ENCODE data around the gene HSP90B1. TPM values are rescaled to one million over a fixed set of nuclear protein-coding genes. Genes with fewer than 3 reads are reported as not detected.

Gene HSP90B1
- polyA plus RNA-seq, 1 experiment: 272 TPM

DNA sequence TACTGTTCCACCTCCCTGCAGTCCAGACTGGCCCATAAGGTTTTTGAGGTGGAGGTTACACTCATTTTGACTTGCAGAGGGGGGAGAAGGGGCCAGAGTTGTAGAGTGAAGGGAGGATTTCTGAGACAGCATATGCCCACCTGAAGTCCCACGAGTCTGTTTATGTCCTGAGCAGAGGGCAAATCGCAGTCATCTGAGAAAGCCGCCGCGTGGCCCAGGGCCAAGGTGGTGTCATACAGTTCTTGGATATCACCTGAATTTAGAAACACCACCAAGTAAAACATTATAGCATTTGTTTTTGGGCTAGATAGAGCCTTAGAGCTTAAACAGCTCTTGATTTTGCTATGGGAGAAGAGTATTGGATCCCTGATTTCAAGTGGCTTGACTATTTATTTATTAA lies 66.4 kb downstream of the HSP90B1 start:
- POLR2A ChIA-PET: no interaction called here
- Histone ChIP-seq H3K36me3 (ENCODE audit: control insufficient read depth, insufficient read depth, low read length) (no peaks in the 10 kb centered on the region; the same call in 1 of the 2 replicates), H3K4me3 (ENCODE audit: low read depth, low read length) (no peak overlapping the region), H3K27me3 (ENCODE audit: control insufficient read depth, insufficient read depth, low read length) (no peaks in the 10 kb centered on the region)
- CTCF ChIA-PET: no interaction called here
- TF ChIP-seq, protein P1, sequence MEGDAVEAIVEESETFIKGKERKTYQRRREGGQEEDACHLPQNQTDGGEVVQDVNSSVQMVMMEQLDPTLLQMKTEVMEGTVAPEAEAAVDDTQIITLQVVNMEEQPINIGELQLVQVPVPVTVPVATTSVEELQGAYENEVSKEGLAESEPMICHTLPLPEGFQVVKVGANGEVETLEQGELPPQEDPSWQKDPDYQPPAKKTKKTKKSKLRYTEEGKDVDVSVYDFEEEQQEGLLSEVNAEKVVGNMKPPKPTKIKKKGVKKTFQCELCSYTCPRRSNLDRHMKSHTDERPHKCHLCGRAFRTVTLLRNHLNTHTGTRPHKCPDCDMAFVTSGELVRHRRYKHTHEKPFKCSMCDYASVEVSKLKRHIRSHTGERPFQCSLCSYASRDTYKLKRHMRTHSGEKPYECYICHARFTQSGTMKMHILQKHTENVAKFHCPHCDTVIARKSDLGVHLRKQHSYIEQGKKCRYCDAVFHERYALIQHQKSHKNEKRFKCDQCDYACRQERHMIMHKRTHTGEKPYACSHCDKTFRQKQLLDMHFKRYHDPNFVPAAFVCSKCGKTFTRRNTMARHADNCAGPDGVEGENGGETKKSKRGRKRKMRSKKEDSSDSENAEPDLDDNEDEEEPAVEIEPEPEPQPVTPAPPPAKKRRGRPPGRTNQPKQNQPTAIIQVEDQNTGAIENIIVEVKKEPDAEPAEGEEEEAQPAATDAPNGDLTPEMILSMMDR (IDR thresholded peaks at IDR 0.05; ENCODE audit: insufficient read depth, low read depth, low read length): no peak
- DNase-seq (ENCODE audit: low read depth): no peak

DNA sequence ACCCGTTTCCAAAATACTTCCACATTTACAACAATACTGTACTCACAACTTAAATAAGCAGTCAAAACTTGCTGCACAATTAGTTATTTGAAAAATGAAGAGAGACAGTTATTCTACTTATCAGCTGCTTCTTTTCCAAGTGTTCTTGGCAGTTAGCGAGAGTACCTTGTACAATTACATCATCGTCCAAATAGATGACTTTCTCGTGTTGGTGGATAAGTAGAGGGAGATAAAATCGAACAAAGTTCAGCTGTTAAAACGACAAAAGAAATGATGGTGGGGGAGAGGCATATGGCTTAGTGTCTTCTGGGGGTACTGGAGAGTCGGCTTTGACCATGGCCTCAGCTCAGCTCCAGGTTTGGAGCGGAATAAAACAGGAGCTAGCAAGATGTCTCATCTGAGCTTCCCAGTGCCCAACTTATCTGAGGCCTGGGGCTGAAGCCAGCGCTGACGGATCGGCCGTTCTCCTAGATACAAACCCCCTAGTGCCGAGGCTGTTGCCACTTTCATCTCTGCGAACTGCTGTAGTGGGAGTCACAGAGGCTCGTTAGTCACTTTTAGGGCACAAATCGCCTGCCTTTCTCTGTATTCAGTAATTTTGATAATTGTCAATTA lies 67.2 kb downstream of the HSP90B1 start:
- Histone ChIP-seq H3K4me3 (ENCODE audit: low read depth, low read length) (no peak overlapping the region), H3K36me3 (ENCODE audit: control insufficient read depth, insufficient read depth, low read length) (no peaks in the 10 kb centered on the region; the same call in 1 of the 2 replicates), H3K27me3 (ENCODE audit: control insufficient read depth, insufficient read depth, low read length) (no peaks in the 10 kb centered on the region)
- ChIA-PET CTCF (interaction anchor here (0.8 to 1.4 kb wide), 4 partner anchors 11 to 31 kb away, joined by 3 to 4 read pairs (median 4); no protein-coding TSS in a partner anchor), POLR2A (no interaction called here)
- TF ChIP-seq, protein P1 (IDR thresholded peaks at IDR 0.05; ENCODE audit: insufficient read depth, low read depth, low read length): no peak
- no peak for DNase-seq (ENCODE audit: low read depth)

Other genes with a start within 250 kb of the HSP90B1 start
- 1.2 and 2.6 TPM in 2 replicates for gene NT5DC3, start 89.2 kb upstream of the HSP90B1 start, polyA plus RNA-seq (2011; rRNA removed)
- gene TDG, start 35.5 kb downstream of the HSP90B1 start, polyA plus RNA-seq (2011; rRNA removed): 10.4 and 20.2 TPM in 2 replicates
- gene GLT8D2, start 119.8 kb downstream of the HSP90B1 start, polyA plus RNA-seq (2011; rRNA removed): 67.6 and 90.2 TPM in 2 replicates
- 10.4 and 19.7 TPM in 2 replicates for gene HCFC2, start 134.1 kb downstream of the HSP90B1 start, polyA plus RNA-seq (2011; rRNA removed)
- gene NFYB, start 207.8 kb downstream of the HSP90B1 start, polyA plus RNA-seq (2011; rRNA removed): 23.3 and 42.0 TPM in 2 replicates